Anterior cingulate cortex (tissue), 58 donors: ENCODE results near the gene CCNL1.
"Not testable (repeated sequence)": the region's sequence is repeated elsewhere in the genome, so short reads cannot be mapped to it uniquely, and the experiment has no call there.

Experiments used
- DNase-seq, 58 donors: peaks; one replicate each; lab custom pipeline; 2025; lab: John Stamatoyannopoulos, UW

The CCNL1 gene

DNA sequence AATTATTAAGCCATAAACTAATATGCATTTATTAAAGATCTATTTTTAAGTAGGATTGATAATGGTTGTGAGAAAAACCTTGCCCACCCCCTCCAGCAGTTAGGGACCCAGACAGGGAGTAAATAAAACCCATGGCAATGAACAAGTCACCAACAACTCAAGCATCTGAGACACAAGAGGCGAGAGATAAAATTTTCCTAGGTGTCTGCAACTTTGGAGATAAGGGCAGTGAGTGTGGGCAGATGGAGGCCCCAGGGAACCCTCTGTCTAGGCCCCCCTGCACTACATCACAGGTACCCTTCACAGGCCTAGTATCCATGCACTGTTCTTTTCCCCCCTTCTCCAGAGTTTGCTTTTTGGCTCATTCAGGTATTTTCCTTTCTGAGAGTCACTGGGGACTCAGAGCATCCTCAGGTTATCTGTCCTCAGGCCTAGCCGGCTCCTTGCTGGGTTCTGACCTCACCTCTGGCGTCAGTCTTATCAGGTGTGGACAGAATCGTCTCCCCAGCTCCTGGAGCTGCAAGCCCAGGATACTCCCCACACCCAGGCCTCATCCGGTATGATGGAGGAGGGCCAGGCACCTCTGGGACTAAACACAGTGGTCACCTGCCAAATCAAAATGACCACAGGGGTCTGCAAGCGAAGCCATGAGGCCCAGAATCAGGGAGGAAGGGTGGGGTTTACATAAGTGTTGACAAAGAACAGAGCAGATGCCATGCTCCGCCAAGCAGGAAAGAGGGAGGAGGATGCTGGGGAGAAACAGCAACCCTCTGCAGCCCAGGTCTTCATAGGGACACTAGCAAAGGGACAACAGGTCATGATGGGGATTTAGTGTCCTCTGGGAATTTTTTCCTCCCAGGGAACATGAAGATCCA is 50.4 kb downstream of the CCNL1 start:
- DNase-seq, result no peak

DNA sequence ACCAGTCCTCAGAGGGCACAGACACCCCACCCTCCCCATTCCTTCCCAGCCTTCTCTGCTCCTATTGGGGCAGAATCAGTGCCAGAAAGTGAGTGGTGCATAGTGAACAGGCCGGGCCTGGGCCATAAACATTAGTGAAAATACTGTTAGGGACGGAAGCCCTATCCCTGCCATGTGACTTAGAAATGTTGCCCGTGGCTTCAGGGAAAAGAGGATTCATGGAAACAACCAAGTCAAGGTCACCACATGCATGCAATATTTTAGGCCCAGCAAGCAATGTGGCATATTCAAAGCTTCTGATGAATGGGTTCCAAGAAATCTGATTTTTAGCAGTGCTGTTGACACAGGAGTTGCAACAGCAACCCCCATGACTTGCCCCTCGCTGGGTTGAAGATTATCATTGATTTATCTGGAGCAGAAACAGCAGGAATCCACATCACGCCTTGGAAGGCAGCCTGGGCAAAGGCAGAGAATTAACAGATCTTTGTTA is 52.3 kb downstream of the CCNL1 start:
- DNase-seq, result no peak

DNA sequence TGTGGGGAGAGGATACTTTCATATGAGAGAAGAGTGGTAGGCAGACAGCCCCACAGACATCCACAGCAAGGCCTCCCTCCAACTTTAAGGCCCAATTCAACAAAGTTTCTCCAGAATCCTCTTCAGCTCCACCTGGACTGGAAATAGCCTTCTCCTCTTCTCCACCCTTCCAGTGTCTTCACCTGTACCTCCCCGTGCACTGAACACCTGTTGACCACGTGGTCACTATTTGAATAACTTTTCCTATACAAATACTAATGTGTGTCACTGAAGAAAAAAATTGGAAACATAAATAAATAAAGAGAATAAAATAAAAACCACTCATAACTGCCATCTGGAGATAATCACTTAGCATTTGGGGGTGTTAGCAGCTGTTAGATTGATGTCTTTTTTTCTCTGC is 52.9 kb downstream of the CCNL1 start:
- DNase-seq, result no peak

DNA sequence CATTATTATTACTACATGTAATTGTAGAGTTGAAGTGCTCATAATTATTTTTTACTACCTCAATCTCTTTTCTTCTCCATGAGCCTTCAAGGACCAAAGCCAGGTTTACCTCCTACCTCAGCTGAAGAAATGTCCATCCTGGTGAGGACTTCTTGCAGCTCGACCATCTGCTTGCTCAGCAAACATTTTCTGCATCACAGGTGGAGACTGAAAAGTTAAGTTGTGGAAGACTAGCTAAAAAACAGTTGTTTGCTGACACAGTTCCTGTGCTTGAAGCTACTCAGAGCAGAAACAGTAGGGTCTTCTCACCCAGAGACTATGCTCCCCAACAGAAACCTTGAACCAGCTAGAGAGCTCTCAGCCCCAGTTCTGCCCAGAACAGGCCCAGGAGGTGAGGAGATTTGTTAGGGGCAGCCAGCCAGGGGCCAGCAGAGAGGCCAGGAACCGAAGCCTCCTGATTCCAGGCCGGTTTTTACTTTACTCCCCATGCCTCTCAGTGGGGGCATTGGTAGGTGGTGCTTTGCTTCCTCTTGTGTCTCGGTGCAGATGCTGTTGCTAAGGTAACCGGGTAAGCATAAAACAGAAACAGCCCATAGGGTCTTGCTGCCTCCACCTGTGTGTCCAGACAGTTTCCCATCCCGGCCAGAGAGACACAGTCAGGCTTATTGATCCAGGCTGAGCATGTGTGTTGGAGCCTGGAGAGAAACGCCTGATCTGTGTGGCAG is 54.9 kb downstream of the CCNL1 start:
- peak in 1 of 58 donors; percentile 3 for DNase-seq

DNA sequence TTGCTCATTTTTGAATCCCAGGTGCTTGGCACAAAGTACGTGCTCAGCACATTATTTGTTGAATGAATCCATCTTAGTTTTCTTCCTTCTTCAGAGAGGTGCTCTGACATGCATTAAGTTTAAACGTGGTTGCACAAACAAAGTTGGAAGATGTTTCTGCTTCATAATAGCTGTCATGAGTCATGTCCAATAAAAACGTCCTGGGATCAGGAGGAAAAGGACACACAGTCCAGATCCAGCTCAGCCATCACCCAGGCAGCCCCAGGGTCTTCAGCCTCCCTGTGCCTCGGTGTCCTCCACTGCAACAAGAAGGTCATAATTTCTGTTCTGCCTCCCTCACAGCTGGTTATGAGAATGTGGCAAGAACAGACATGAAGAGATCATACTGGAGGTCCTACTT is 55.4 kb downstream of the CCNL1 start:
- no peak for DNase-seq

DNA sequence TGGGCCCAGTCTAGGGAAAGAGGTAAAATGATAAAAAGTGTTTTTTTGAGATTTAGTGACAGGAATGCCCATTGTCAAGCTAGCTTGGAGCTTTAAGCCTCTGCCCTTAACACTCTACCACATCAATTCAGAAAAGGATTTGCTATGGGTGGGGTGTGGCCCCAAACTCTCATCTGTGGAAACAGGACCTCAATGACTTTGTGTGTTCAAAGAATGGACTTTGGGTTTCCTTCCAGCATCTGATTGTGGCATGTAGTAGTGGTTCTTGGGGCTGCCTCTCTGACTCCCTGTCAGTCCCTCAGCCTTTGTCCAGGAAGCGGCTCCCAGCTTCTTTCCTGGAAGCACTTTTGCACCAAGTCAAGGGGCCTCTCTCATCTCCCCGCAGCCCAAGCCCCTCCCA is 56.1 kb downstream of the CCNL1 start:
- DNase-seq, result no peak

GRCh38 chr3:157103280-157103679 is 56.7 kb downstream of the CCNL1 start:
- no peak for DNase-seq

DNA sequence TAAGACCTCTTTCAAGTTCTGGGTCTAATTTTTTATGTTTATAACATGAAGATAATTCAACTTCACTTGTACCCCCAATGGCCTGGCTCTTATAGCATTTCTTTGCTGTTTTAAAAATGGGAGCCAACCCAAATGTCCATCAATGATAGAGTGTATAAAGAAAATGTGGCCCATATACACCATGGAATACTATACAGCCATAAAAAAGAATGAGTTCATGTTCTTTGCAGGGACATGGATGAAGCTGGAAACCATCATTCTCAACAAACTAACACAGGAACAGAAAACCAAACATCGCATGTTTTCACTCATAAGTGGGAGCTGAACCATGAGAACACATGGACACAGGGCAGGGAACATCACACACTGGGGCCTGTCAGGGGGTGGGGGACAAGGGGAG is 57.4 kb downstream of the CCNL1 start:
- DNase-seq, result not testable (repeated sequence)

GRCh38 chr3:157102098-157102497 is 57.8 kb downstream of the CCNL1 start:
- DNase-seq, result no peak

DNA sequence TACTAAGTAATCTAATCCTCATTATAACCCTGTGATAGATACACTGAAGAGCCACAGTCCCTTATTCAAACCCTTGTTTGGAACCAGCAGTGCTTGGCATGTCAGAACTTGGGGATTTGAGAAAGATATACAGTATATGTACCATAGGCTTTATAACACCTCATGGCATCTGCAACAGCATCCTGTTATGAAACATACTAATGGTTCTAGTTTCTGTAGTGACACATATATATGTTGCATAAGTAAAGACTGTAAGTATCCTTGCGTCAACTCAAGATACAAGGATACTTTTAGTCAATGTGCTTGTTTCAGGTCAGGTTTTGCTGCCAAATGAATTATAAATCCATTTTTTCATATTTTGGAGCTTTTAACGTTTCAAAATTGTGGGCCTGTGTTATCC is 58.5 kb downstream of the CCNL1 start:
- no peak for DNase-seq

DNA sequence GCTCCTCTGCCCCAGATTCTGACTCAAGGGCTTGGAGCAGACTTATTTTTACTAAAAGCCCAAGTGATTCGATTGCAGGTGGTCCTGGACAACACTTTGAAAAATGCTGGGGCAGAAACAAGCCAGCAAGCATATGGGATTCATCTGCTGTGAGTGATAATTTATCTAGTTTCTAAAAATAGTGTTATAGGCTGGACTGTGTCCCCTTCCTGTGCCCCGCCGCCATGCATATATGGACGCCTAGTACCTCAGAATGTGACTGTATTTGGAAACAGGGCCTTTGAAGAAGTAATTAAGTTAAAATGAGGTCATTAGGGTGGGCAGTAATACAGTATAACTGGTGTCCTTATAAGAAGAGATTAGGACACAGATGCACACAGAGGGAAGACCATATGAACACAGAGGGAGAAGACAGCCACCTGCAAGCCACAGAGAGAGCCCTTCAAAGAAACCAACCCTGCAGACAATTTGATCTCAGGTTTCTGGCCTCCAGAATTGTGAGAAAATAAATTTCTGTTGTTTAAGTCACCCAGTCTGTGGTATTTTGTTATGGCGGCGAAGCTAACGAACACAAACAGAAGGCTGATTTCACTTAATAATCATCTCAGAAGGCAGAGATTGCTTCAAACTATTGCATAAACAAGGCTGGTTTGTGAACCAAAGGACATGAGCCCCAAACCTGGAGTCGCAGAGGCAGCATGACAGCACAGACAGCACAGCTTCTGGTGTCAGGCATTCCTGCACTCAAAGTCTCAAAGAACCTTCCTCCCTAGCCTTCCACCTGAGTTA is 59.1 kb downstream of the CCNL1 start:
- no peak for DNase-seq

- DNase-seq, result no peak
Observed at GRCh38 chr3:157100096-157100477, 59.9 kb downstream of the CCNL1 start.

- DNase-seq, result peak in 11 of 58 donors; percentile 8 to 40 (median 25)
Observed at GRCh38 chr3:157099326-157100095, 60.4 kb downstream of the CCNL1 start.

GRCh38 chr3:157098823-157099185 is 61.1 kb downstream of the CCNL1 start:
- no peak for DNase-seq

- no peak for DNase-seq
Observed at GRCh38 chr3:157098121-157098822, 61.7 kb downstream of the CCNL1 start.
